Activated CD8-positive, alpha-beta T cell treated with anti-CD3 and anti-CD28 coated beads for 36 hours (primary cell): ENCODE results near the gene CTPS2. TPM values are rescaled to one million over a fixed set of nuclear protein-coding genes. Genes with fewer than 3 reads are reported as not detected.

Experiments
- ATAC-seq: fragments of 200-7000 bp; cut with Tn5 transposase; one replicate; pipeline ENCODE4 v1.10.0; 2021; ENCODE audit warnings: mild to moderate bottlenecking, moderate library complexity
- CTCF ChIA-PET: fragments of 350-600 bp; sonication (Branson Sonifier 250); formaldehyde crosslinking; loops from one replicate; lab custom pipeline; 2021; ENCODE audit warnings: antibody characterized with exemption; lab: Charles Lee
- POLR2A ChIA-PET: fragments of 350-600 bp; sonication (Branson Sonifier 250); formaldehyde crosslinking; loops from one replicate; lab custom pipeline; 2021; ENCODE audit warnings: antibody characterized with exemption; lab: Charles Lee
- DNase-seq: peaks from one replicate; pipeline ENCODE4 v3.0.0-alpha.2; 2020
- H3K27ac Mint-ChIP-seq: one replicate; pipeline ENCODE4 v1.8.0; 2021; ENCODE audit warnings: mild to moderate bottlenecking, mixed read lengths
- H3K27me3 Mint-ChIP-seq: one replicate; pipeline ENCODE4 v1.8.0; 2021; ENCODE audit warnings: mixed read lengths
- H3K36me3 Mint-ChIP-seq: one replicate; pipeline ENCODE4 v1.8.0; 2021; ENCODE audit warnings: low read depth, mixed read lengths
- H3K4me1 Mint-ChIP-seq: one replicate; pipeline ENCODE4 v1.8.0; 2021; ENCODE audit warnings: low read depth, mixed read lengths
- H3K4me3 Mint-ChIP-seq: one replicate; pipeline ENCODE4 v1.8.0; 2021; ENCODE audit warnings: mild to moderate bottlenecking, moderate library complexity, mixed read lengths
- H3K9me3 Mint-ChIP-seq: one replicate; pipeline ENCODE4 v1.8.0; 2021; ENCODE audit warnings: mixed read lengths
- CTCF ChIP-seq: fragments of 200-600 bp; IDR thresholded peaks from one replicate; pipeline ENCODE4 v1.8.0; 2022; ENCODE audit warnings: antibody characterized with exemption, mild to moderate bottlenecking
- intact Hi-C: fragments of 100-400 bp; cut with micrococcal nuclease; formaldehyde crosslinking; loops from one replicate; pipeline ENCODE4 v1.10.0; 2022
- microRNA-seq: library from miRNA; unstranded; fragments of <30 nt; microRNA quantifications from one replicate; pipeline ENCODE4 v1.2.0, GENCODE V29; 2022; ENCODE audit warnings: borderline microRNAs expressed, borderline replicate concordance
- total RNA-seq, 2 experiments: library from RNA; stranded (reverse); gene quantifications; one replicate each; pipeline ENCODE4 v1.2.3, GENCODE V29; 2021

The CTPS2 gene
- total RNA-seq, 2 experiments from 2014 or later = 6.2 to 6.7 TPM

- POLR2A ChIA-PET = no interaction called here
- H3K36me3 Mint-ChIP-seq = no peaks in the 10 kb centered on the region
- CTCF ChIA-PET = no interaction called here
- peaks cover 3% of the 10 kb centered on the region for H3K4me1 Mint-ChIP-seq
- intact Hi-C loops = no loop called here
- no peak overlapping the region for H3K4me3 Mint-ChIP-seq
- no peak for ATAC-seq
- H3K9me3 Mint-ChIP-seq = no peaks in the 10 kb centered on the region
- no peaks in the 10 kb centered on the region for H3K27me3 Mint-ChIP-seq
- no peak for TF ChIP-seq CTCF
- no peak for DNase-seq
- no peak overlapping the region for H3K27ac Mint-ChIP-seq
These were observed 167.5 kb downstream of the CTPS2 start for GRCh38 chrX:16544969-16545368.

Small RNA genes lying within 50 kb of the gene (microRNA-seq; reads per million reads assigned to microRNA genes)
- not detected for gene MIR548AM

Other genes with a start within 250 kb of the CTPS2 start
- not detected for gene S100G, start 62.5 kb downstream of the CTPS2 start, total RNA-seq
- gene SYAP1, start 6.9 kb upstream of the CTPS2 start, total RNA-seq = 10 to 100 TPM; 18.2 to 20.4 TPM
- 10 to 100 TPM; 17.3 to 18.8 TPM for gene TXLNG, start 73.8 kb upstream of the CTPS2 start, total RNA-seq
- gene RBBP7, start 157.7 kb upstream of the CTPS2 start, total RNA-seq = 100 to 1,000 TPM; 197 to 201 TPM
- not detected for gene REPS2, start 234.0 kb upstream of the CTPS2 start, total RNA-seq